GM19328 (cell line): ENCODE measurements around the gene SLC2A3.
"Not testable (repeated sequence)": the region's sequence is repeated elsewhere in the genome, so short reads cannot be mapped to it uniquely, and the experiment has no call there.

ENCODE experiments used
- ATAC-seq: cut with Tn5 transposase; IDR thresholded peaks from one replicate; pipeline ENCODE4 v1.9.1; 2021; ENCODE audit warnings: mild to moderate bottlenecking, moderate library complexity; ENCODE audit not compliant: unreplicated experiment

SLC2A3 gene

GRCh38 chr12:7917392-7918267, 18.4 kb downstream of the SLC2A3 start:
- ATAC-seq: no peak

- no peak for ATAC-seq
These were observed 19.1 kb downstream of the SLC2A3 start for GRCh38 chr12:7916936-7917335.

- ATAC-seq: no peak
These were observed 20.2 kb downstream of the SLC2A3 start for GRCh38 chr12:7915661-7916403.

DNA sequence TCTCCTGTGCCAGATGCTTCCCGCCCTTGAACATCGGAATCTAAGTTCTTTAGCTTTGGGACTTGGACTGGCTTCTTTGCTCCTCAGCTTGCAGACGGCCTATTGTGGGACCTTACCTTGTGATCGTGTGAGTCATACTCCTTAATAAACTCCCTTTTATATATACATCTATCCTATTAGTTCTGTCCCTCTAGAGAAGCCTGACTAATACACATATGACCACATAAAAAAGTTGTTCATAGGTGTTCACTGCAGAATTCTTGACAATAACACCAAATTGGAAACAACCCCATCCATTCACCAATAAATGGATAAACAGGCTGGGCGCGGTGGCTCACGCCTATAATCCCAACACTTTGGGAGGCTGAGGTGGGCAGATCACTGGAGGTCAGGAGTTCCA, 25.9 kb downstream of the SLC2A3 start:
- ATAC-seq: not testable (repeated sequence)

- ATAC-seq: no peak
These were observed 29.0 kb downstream of the SLC2A3 start for GRCh38 chr12:7907009-7907408.

DNA sequence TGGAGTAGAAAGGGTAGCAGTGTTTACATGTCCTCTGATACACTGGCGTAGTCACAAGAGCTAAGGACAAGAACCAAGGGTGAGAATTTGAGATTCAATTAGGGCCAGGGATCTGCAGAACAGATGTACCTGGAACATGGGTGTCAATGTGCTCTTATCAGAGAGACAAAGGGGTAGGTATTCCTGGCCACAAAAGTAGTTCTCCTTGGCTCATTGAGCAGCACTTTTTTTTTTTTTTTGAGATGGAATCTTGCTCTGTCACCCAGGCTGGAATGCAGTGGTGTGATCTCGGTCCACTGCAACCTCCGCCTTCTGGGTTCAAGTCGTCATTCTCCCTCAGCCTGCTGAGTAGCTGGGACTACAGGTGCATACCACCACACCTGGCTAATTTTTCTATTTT, 29.7 kb downstream of the SLC2A3 start:
- ATAC-seq: not testable (repeated sequence)

- ATAC-seq: not testable (repeated sequence)
These were observed 30.3 kb downstream of the SLC2A3 start for GRCh38 chr12:7905600-7906125.

DNA sequence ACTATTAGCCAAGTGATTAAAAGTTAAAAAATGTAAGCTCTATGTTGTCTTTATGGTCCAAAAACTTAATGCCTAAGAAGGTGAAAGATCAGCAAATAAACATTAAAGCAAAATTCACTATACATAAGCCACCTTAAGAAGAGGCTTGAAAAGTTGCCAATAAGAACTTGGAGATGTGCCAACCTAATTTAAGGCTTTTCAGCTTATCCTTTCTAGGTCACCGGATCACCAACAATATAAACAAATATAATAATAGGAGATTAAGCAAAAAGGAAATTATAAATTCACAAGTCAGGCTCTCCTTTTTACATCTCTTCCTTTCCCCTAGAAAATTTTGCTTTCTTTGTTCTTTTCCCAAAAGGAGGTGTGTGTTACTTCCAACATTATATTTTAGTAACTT, 30.9 kb downstream of the SLC2A3 start:
- no peak for ATAC-seq

DNA sequence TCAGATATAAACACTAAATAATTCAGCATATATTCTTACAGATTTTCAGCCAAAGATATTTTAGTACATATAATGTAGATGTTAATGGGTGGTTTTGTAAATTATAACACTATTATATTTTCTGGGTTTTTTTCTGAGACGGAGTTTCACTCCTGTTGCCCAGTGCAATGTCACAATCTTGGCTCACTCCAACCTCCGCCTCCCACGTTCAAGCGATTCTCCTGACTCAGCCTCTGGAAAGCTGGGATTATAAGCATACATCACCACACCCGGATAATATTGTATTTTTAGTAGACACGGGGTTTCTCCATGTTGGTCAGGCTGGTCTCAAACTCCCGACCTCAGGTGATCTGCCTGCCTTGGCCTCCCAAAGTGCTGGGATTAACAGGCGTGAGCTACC, 33.6 kb downstream of the SLC2A3 start:
- ATAC-seq: not testable (repeated sequence)

GRCh38 chr12:7899755-7900154, 36.2 kb downstream of the SLC2A3 start:
- no peak for ATAC-seq

DNA sequence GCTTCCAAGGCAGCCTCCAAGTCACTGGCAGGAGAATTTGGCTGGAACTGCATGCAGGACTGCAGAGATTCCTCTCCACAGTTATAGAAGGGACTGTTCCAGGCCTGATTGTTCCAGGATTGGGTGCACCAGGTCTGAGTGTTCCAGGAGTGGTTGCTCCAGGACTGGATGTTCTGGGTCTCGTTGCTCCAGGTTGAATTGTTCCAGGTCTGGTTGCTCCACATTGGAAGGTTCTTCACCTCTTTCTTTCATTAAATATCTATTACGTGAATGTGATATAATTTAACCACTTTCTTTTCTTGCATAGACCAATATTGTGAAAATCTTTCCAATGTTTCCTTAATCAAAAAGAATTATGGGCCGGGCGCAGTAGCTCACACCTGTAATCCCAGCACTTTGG, 39.3 kb downstream of the SLC2A3 start:
- not testable (repeated sequence) for ATAC-seq

GRCh38 chr12:7892186-7892980, 43.6 kb downstream of the SLC2A3 start:
- no peak for ATAC-seq

DNA sequence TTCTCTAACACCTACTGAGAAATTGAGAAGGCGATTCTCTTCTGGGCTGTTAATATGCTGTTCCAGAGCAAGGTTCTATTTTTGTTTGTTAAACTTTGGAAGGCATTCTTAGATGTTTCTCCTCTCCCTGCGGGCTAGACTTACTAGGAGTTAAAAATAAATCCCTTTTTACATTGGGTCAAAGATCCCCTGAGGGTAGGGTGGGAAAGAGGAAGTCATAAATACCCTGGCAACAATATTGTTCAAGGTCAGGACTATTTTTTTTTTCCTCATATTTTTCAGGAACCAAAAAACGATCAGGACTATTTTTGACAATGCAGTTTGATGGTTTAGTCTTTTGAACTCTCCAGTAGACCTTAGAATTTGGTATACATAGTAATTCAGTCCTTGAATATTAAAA, 51.3 kb downstream of the SLC2A3 start:
- no peak for ATAC-seq

GRCh38 chr12:7881736-7882120, 54.3 kb downstream of the SLC2A3 start:
- not testable (repeated sequence) for ATAC-seq

DNA sequence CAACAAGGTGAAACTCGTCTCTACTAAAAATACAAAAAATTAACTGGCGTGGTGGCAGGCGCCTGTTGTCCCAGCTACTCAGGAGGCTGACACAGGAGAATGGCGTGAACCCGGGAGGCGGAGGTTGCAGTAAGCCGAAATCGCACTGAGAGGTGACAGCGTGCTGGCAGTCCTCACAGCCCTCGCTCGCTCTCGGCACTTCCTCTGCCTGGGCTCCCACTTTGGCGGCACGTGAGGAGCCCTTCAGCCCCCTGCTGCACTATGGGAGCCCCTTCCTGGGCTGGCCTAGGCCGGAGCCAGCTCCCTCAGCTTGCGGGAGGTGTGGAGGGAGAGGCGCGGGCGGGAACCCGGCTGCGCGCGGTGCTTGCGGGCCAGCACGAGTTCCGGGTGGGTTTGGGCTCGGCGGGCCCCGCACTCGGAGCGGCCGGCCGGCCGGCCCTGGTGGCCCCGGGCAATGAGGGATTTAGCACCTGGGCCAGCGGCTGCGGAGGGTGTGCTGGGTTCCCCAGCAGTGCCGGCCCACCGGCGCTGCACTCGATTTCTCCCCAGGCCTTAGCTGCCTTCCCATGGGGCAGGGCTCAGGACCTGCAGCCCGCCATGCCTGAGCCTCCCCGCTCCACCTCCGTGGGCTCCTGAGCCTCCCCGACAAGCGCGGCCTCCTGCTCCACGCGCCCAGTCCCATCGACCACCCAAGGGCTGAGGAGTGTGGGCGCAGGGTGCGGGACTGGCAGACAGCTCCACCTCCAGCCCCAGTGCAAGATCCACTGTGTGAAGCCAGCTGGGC, 54.8 kb downstream of the SLC2A3 start:
- not testable (repeated sequence) for ATAC-seq

GRCh38 chr12:7879246-7879645, 56.7 kb downstream of the SLC2A3 start:
- no peak for ATAC-seq

- no peak for ATAC-seq
These were observed 58.6 kb downstream of the SLC2A3 start for GRCh38 chr12:7877420-7877819.

DNA sequence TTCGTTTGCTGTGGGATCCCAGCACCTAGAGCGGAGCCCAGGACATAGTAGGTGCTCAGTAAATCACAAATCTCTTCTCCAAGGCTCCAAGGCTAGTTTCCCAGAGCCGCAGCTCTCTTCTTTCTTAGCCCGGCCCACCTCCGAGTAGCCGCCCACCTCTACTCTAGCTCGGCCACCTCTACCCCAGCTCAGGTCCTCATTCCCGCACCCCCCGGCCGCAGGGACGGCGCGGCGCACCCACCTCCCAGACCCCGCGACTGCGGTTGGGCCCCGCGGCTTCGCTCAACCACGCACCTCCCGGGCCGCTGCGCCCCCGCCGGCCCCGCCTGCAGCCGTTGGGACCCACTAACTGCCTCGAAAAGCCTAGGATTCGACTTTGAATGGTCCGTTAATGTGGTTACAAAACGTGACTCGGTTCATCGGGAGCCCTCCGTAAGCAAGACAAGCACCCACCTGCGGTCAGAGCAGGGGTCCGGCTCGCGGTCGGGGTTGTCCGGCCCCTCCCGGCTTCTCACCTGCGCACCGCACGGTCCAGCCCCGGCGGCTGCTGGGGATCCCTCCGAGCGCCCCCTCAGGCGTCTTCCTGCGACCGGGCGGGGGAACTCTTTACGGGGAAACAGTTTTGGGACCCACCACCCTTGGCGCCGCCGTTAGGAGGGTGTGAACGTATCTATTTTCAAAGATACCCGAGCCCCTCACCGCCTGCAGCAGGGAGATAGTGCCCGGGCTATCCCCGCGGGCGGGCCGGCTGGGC, 63.2 kb downstream of the SLC2A3 start, which contains the start of gene SLC2A14:
Gene SLC2A14 (minus strand): TSS at position 350 of the 754 bp plus-strand sequence. CDS start 3,035 bp downstream, outside the sequence.
- ATAC-seq: no peak

- no peak for ATAC-seq
These were observed 65.7 kb downstream of the SLC2A3 start for GRCh38 chr12:7870335-7870734.
